GM19438 (cell line): ENCODE measurements around the gene ASTN1.

Source experiments
- ATAC-seq: cut with Tn5 transposase; IDR thresholded peaks from one replicate; pipeline ENCODE4 v1.9.1; 2021; ENCODE audit warnings: low read depth; ENCODE audit not compliant: unreplicated experiment

ASTN1 gene

DNA sequence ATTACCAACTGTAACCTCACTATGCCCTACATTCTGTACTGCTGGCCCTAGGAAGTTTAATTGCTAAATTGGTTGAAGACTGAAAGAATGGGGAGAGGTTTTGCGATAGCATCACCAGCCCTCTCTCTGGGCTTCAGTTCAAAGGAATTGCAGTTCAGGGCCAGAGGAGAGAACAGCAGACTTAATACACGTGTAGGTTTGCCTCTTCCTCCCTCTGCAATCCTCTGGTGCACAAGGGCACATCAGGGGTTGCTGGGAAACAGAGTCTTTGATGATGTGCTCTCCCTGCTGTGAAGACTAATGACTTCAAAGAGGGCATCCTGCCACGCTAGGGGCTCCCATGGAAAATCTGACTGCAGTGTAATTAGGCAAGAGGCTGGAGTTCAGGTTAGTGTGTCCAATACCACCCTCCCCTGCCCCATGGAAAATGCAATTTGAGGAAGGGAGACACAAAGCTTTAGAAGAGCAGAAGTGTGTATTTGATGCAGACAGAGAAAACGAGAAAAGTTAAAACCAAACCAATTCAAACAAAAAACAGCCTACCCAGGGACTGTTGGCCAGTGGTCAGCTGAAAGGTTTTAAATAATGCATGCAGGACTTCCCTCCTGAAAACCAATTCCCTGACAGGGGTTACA is 167.9 kb downstream of the ASTN1 start:
- no peak for ATAC-seq

DNA sequence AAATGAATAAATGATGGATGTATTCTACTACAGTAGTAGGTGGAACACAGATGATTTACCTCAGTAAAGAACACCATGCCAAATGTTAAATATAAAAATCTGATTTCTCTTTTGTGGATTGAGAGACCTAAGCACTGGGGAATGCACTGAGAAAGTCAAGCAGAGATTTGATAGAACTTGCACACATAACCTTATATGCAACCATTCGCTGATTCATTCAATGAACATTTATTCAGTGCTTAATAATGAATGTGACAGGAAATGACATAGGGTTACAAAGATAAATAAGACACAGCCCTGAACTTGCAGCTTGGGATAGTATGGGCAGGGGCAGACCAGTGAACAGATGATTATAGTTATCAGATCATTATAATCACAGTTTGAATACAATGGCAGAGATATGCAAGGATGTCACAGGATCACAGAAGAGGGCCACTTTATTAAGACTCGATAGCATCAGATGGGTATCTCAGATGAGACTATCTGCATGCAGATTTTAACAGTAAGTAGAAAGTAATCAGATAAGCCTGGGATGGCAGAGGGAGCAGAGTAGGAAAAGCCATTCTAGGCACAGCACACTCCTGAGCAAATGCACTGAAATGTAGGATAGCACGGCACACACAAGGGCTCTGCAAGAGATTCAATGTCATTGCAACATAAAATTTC is 169.4 kb downstream of the ASTN1 start:
- ATAC-seq: no peak

DNA sequence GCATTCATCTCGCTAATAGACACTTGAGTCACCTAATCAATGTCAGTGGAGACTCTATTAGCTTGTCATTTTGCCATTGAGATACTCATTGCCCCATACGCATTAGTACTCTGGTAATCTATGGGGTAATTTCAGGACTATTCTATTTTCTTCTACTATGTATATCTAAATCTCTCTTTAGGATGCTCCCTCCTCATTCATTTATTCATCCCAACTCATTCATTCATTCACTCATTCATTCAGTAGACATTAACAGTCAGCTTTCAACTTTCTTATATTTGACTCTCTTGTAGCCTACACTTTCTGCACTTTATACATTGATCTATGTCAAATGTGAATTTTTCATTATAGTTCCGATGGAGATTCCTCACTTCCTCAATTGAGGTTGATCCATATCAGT is 170.9 kb downstream of the ASTN1 start:
- ATAC-seq: no peak

DNA sequence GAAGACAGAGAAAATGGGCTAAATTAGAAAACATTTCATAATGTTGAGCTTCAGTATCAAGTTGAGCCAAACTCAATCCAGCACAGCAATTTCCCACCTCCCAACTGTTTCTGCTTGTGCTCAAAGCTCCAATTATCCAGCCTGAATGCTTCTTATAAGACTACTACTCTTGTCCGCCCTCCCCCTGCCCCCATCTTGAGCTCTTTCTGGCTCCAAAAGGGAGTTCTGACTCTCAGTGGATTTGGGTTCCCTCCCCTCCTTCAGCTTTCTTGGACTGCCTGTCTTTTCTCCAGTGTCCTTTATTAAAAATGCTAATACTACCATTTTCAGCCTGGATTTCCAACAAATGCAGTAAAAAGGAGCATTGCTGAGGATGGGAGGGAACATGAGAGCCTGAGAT is 174.8 kb downstream of the ASTN1 start:
- no peak for ATAC-seq

DNA sequence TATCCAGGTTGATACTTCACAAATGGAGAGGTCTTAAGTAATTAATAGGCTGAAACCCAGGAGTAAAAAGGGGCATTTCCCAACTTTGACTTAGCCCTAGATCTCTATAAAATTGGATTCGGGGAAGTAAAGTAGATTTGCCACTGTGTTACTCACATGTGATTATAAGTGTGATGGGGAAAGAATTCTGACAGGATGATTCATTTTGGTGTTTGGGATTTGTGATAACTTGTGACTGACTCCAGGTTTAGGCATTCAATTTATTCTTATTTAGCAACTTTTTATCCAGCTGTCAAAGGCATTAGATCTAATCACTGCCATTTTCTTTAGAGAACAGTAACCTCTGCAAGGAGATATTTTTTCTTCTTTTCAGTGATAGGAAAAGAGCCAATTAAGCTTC is 175.5 kb downstream of the ASTN1 start:
- ATAC-seq: no peak

DNA sequence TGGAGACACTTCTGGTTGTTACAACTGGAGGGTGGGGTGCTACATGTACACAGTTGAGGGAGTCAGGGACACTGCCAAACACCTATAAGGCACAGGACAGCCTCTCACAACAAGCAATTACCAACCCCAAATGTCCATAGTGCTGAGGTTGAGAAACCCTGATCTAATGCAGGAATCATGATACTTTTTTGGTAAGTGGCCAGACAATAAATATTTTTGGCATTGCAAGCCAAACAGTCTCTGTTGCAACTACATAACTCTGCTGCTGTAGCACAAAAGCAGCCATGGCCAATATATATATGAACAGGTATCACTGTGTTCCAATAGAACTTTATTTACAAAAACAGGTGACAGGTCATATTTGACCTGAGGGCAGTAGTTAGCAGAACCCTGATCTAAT is 177.5 kb downstream of the ASTN1 start:
- ATAC-seq: no peak

DNA sequence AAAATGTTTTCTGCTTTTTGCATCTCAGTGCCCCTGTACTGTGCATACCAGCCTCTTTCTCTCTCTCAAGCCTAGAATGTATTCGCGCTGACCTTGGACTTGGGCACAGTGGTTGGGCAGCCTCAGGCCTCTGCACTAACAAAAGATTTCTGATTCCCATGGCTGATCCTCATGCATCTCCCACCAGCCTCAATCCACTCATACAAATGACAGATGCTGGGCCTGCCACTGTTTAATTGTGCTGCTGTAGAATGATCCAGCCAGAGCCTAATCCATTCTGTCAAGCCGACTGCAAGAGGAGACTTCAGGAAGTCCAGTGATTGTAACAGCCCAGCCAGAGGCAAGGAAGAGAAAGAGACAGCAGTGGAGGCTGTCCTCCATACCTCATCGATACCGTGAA is 180.8 kb downstream of the ASTN1 start:
- no peak for ATAC-seq

DNA sequence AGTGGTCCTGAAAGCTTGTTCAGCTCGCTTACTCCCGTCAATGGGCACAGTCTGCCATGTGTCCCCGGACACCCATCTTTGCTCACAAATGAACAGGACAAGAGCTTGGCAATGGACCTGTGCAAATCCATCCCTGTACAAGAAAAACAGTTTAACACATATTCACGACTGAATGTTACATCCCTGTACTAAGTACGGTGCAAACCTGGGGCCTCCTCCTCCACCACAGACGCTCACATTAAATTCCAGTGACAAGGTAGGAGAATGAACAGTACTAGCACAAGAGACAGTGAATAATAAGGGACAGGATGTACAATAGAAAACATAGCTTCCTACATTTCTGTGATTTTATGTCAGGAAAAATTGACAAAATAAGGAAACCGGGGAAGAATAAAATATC is 187.7 kb downstream of the ASTN1 start:
- no peak for ATAC-seq

DNA sequence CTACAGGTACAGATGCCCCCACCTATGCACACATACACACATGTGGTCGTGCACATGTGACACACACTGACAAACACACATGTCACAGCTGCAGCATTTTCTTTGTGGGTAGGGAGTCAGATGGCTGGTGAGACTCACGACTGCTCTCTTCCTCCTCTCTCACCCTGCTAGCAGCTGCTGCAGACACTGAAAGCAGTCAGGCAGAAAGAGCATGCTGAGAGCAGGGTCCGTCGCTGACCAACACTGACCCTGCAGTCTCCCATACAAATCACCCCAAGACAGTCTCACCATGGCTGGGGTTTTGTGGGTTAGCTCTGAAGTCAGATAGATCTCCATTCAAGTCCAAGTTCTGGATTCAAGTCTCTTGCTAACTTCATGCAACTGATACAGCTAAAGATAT is 188.3 kb downstream of the ASTN1 start:
- ATAC-seq: no peak

DNA sequence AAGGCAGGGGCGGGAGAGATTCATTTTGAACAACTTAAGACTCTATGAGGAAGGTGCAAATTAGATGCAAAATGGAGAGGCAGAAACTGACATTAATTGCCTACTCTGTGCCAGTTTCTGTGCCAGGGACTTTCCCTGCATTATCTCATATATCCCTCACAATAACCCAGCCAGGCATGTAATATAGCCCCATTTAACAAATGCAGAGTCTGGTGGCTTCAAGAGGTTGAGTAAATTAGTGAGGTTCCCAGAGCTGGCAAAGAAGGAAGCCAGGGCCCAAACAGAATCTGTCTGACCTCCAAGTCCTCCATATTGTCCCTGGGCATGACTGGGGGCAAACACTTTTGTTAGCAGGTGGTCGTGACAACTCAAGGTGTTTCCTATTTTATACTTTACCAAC is 199.8 kb downstream of the ASTN1 start:
- no peak for ATAC-seq

DNA sequence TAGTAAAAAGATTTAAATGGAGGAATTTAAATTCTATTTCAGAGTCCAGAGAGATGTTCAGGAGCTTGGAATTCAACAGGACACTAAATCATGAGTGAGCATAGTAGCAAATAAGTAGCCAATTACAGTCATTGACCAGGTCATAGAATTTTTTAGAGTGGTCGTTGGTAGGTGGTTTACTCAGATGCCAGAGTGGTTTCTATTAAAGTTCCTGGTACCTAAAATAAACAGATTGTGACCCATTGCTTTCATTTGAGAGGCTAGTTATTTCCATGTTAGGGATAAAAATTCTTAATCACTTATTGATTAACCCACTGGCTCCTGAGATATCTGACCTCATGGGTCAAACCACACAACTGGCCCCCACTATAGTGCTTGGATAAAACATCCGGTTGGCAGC is 201.3 kb downstream of the ASTN1 start:
- no peak for ATAC-seq

DNA sequence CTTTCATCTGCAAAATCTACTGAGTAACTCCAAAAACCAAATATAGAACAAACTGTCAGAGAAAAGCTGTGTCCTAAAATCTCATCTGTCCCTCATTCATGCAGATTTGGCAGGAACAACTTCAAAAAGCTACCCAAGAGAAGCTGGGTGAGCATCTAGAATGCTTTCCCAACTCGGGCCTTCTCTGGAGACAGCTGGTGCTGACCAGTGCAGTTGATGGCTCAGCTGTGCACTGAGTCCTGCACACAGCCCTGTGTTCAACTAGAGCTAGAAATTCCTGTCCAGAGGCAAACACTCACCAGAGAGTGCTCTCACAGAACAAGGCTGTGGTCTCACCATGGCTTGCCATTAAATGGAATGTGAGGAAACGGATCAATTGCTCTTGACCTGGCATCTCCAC is 202.8 kb downstream of the ASTN1 start:
- ATAC-seq: no peak

DNA sequence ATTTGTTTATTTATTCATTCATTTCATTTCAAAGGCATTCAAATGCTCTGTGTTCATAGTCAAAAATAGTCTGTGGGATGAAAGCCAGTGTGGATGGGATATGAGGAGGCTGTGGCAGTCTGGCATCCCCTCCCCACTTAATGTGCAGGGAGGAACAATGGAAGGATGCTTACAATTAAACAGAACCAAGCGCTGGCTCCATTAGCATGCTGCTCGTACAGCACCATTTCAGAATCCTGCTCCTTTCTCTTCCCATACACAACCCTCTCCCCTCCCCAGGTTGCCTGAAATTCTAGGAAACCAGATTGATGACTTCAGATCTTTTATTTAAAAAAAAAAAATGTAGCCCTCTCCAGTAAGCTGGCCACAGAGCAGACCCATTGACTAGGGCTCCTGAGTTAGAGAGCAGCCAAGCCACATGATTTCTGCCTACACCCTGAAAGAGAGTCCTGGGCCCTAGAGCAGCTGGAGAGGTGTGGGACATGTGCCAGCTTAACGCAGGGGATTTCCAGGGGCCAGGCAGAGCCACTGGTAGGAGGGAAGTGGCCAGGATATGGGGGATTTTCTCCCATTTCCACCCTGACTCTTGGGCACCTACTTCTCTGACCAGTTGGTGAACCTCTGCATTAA is 205.2 kb downstream of the ASTN1 start:
- no peak for ATAC-seq

DNA sequence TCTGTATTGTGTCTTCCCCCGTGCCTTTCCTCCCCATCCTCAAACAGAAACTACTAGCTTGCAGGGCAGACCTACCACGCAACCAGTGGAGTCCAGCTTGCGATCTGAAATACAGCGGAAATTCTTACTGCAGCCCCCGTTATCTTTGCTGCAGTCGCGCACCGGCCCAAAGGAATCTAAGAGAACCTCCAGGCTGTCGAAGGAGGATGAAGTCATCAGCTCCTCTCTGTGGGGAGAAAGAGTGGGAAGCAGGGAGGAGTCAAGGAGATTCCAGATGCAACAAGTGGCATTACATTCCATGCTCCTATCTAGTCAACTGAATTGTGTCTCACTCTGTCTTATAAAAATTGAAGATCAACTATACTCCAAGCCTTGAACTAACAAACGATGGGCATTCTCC is 206.9 kb downstream of the ASTN1 start:
- no peak for ATAC-seq

DNA sequence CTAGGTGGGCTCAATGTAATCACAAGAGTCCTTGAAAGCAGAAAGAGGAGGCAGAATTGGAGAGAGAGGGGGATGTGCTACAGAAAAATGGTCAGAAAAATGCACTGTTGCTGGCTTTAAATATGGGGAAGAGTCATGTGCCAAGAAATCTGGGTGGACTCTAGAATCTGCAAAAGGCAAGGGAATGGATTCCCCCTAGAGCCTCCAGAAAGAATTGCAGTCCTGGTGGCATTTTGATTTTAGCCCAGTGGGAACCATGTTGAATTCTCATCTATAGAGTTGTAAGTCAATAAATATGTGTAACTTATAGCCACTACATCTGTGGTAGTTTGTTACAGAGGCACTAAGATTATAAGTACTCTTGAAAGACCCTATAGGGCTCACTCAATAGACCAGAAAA is 210.3 kb downstream of the ASTN1 start:
- ATAC-seq: no peak

DNA sequence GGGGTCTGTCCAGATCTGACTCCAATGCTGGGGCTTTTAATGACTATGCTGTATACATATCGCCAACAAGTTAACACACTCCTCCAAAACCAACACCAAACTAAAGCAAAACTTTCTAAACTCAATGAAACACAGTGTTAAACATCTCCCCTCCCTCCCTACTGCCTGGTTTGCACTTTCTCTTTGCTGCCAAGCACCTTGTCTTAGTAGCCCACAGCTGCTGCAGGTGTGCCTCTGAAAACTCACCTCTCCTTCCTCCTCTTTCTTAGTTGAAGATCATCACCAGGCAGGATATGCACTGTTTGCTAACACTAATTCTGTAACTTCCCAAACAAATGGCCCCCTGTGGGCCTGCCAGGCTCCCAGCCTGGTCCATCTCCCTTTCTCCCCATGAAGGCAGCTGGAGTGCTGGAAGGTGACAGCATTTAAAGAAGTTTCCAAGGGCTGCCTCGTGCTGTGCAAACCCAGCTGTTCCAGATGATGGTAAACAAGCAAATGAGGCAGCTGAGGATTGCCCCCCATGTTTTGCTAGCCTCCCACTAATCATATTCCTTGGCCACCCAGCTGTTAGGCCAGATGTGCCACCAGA is 213.7 kb downstream of the ASTN1 start:
- no peak for ATAC-seq

DNA sequence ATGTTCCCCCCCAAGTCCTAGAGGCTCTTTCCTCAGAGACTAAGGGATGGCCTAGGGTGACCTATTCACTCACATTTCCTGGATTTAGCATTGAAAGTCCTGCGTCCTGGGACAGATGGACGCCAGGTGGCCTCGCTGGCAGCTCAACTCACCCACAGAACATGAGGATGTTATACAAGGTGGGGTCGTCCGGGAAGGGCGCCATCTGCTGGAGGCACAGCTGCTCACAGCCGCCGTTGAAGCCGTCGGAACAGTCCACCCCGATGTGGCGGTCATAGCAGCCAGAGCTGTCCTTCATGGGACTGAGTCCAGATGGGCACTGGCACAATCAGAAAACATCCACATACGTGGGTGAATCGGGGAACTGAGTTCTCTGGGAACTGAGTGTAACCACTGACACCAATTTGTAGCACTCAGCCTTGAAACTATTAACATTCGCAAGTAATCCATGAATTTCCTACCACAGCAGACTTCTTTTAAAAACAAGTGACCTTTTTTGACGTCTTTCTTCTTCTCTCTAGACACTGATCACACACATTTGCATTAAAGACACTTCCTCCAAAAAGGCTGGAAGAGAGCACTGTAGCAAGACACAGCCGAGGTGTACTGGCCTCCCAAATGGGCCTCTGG is 215.4 kb downstream of the ASTN1 start:
- ATAC-seq: peak; percentile 74

DNA sequence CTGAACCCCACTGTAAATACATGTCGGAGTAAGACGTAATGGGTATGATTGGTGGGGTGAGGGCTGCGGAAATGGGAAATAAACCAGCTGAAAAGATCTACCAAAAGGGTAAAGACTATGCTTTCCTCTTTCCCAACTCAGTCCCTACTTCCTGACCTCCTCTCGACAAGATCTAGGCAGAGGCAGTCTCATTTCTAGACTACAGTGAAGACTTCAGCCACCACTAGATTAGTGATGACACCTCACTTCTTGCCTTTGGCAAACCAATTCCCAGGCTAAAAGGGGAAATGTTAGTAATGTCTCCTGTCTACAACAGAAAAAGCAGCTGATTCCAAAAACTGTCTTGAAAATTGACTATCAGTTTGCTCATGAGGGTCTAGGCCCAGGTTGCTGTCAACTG is 219.9 kb downstream of the ASTN1 start:
- ATAC-seq: no peak

DNA sequence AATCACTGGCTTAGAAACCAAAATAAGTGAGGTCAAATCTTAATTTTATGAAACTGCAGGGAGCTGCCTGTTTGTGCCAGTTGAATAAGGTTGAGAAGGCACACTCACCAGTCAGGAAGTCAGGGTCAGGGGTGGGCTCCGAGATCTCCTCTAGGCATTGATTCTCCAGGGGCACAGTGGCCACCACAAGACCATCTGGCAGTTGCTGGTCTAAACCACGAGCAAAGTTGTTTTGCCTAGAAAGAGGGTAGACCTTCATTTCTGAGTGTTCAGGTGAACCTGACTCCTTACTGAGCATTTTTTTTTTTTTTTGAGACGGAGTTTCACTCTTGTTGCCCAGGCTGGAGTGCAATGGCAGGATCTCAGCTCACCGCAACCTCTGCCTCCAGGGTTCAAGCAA is 220.7 kb downstream of the ASTN1 start:
- ATAC-seq: no peak

DNA sequence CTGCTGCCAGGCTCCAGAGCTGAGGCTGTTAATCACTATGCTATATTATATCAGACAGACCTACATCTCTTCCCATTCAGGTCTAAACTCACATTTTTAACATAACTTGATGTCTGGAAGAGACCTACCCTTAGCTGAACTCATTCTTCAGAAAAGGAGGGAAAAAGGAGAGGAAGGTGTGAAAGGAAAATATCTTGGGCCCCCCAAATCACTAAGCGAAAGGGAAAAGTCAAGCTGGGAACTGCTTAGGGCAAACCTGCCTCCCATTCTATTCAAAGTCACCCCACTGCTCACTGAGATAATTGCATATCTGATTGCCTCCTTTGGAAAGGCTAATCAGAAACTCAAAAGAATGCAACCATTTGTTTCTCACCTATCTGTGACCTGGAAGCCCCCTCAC is 222.2 kb downstream of the ASTN1 start:
- ATAC-seq: no peak

DNA sequence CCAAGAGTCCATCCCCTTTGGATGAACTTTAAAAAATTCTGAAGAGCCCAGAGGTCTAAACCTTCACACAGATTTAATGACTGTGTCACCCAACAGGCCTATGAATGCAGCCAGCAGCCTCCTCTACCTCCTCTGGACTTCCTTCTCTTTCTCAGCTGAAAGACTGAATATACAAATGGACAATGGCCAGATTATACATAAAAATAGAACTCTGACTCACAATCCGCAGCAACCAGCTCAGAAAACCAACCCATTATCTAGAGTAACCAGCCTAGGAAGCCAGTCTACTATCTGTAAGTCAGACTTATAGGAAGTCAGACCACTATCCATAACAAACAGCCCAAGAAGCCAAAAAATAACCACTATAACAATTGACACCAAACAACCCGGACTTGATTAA is 224.5 kb downstream of the ASTN1 start:
- ATAC-seq: no peak
